Measurements from ENCODE around the gene MYO3A. TPM values are rescaled to one million over a fixed set of nuclear protein-coding genes. Genes with fewer than 3 reads are reported as not detected.

MYO3A gene
- total and polyA plus RNA-seq, 2 donors (not counting 1 experiment from before 2014, with no cell fraction given) = 0.27 to 1.4 TPM

GRCh38 chr10:25954851-25955250, 20.8 kb downstream of the MYO3A start:
- H3K4me1 ChIP-seq (ENCODE audit: control insufficient read depth in 2 of 2, insufficient read depth in 2 of 2, low read length in 2 of 2) = no peaks in the 10 kb centered on the region
- H3K4me2 ChIP-seq (replicated peaks; ENCODE audit: low read depth, low read length, poor library complexity, severe bottlenecking) = no peak overlapping the region
- intact Hi-C loops (cut with micrococcal nuclease) = no loop called here
- no peaks in the 10 kb centered on the region for H4K20me1 ChIP-seq (ENCODE audit: control insufficient read depth, insufficient read depth, low read length, poor library complexity, severe bottlenecking)
- peaks cover 8% of the 10 kb centered on the region for H3K9me3 Mint-ChIP-seq (ENCODE audit: insufficient read depth)
- DNase-seq = no peak
- H3K79me2 ChIP-seq (ENCODE audit: control insufficient read depth, insufficient read depth, low read length) = no peaks in the 10 kb centered on the region
- H3K27me3 Mint-ChIP-seq = peaks cover 5% of the 10 kb centered on the region
- no peak overlapping the region for H2AFZ ChIP-seq (ENCODE audit: insufficient read depth, low read depth, low read length, poor library complexity, severe bottlenecking)
- H3K4me3 Mint-ChIP-seq = no peak overlapping the region
- H3K27ac Mint-ChIP-seq = no peak overlapping the region
- no peak overlapping the region for H3K4me3 ChIP-seq (ENCODE audit: control extremely low read depth in 1 of 5, extremely low read depth in 1 of 5, insufficient read depth in 1 of 5, low read depth in 2 of 5, low read length in 4 of 5)
- no peaks in the 10 kb centered on the region for H3K36me3 ChIP-seq (replicated peaks in 1 of 2; ENCODE audit: control extremely low read depth in 1 of 2, control insufficient read depth in 1 of 2, extremely low read depth in 1 of 2, insufficient read depth in 2 of 2, low read length in 1 of 2)
- no peak for ATAC-seq (ENCODE audit: low read depth)
- TF ChIP-seq CTCF (IDR thresholded peaks at IDR 0.05) (no peak), EZH2 (IDR thresholded peaks at IDR 0.05; ENCODE audit: borderline replicate concordance, insufficient read depth, low read depth, low read length, poor library complexity, severe bottlenecking) (no peak)
- POLR2A ChIA-PET = no interaction called here
- no peak overlapping the region for H3K27ac ChIP-seq (ENCODE audit: low read length in 2 of 2)
- no peaks in the 10 kb centered on the region for H3K27me3 ChIP-seq (replicated peaks in 1 of 4; ENCODE audit: control extremely low read depth in 1 of 4, control insufficient read depth in 3 of 4, insufficient read depth in 4 of 4, low read length in 3 of 4)
- H3K9me3 ChIP-seq (ENCODE audit: control extremely low read depth in 1 of 3, control insufficient read depth in 2 of 3, insufficient read depth in 1 of 3, low read length in 2 of 3) = no peaks in the 10 kb centered on the region
- H3K4me1 Mint-ChIP-seq = no peaks in the 10 kb centered on the region
- no CpG with 5 or more reads among the region's 1 CpG for WGBS (ENCODE audit: insufficient coverage)
- no peak overlapping the region for H3K9ac ChIP-seq (ENCODE audit: low read length)
- CTCF ChIA-PET = no interaction called here

GRCh38 chr10:25959540-25960232, 25.7 kb downstream of the MYO3A start:
- Histone ChIP-seq H3K79me2 (ENCODE audit: control insufficient read depth, insufficient read depth, low read length) (no peaks in the 10 kb centered on the region), H3K4me3 (ENCODE audit: control extremely low read depth in 1 of 5, extremely low read depth in 1 of 5, insufficient read depth in 1 of 5, low read depth in 2 of 5, low read length in 4 of 5) (no peak overlapping the region), H3K4me1 (ENCODE audit: control insufficient read depth in 2 of 2, insufficient read depth in 2 of 2, low read length in 2 of 2) (no peaks in the 10 kb centered on the region), H3K9me3 (ENCODE audit: control extremely low read depth in 1 of 3, control insufficient read depth in 2 of 3, insufficient read depth in 1 of 3, low read length in 2 of 3) (no peaks in the 10 kb centered on the region), H4K20me1 (ENCODE audit: control insufficient read depth, insufficient read depth, low read length, poor library complexity, severe bottlenecking) (no peaks in the 10 kb centered on the region), H3K27me3 (replicated peaks in 1 of 4; ENCODE audit: control extremely low read depth in 1 of 4, control insufficient read depth in 3 of 4, insufficient read depth in 4 of 4, low read length in 3 of 4) (no peaks in the 10 kb centered on the region), H3K4me2 (replicated peaks; ENCODE audit: low read depth, low read length, poor library complexity, severe bottlenecking) (no peak overlapping the region), H3K9ac (ENCODE audit: low read length) (no peak overlapping the region), H2AFZ (ENCODE audit: insufficient read depth, low read depth, low read length, poor library complexity, severe bottlenecking) (no peak overlapping the region), H3K36me3 (replicated peaks in 1 of 2; ENCODE audit: control extremely low read depth in 1 of 2, control insufficient read depth in 1 of 2, extremely low read depth in 1 of 2, insufficient read depth in 2 of 2, low read length in 1 of 2) (no peaks in the 10 kb centered on the region), H3K27ac (ENCODE audit: low read length in 2 of 2) (no peak overlapping the region)
- intact Hi-C loops (cut with micrococcal nuclease) = no loop called here
- DNase-seq = no peak
- ChIA-PET POLR2A (no interaction called here), CTCF (no interaction called here)
- Mint-ChIP-seq H3K4me3 (no peak overlapping the region), H3K4me1 (no peaks in the 10 kb centered on the region), H3K27me3 (no peaks in the 10 kb centered on the region), H3K27ac (no peak overlapping the region), H3K9me3 (ENCODE audit: insufficient read depth) (peaks cover 8% of the 10 kb centered on the region)
- TF ChIP-seq EZH2 (IDR thresholded peaks at IDR 0.05; ENCODE audit: borderline replicate concordance, insufficient read depth, low read depth, low read length, poor library complexity, severe bottlenecking) = no peak
- 60% methylated on average over 2 of the region's 3 CpGs for WGBS (ENCODE audit: insufficient coverage)
- no peak for ATAC-seq (ENCODE audit: low read depth)

All from B cell (primary cell).